Astrocyte of the cerebellum (primary cell): ENCODE measurements around the gene CACNA2D1.

Experiments used
- DNase-seq: peaks from one replicate; pipeline ENCODE4 v3.0.0-alpha.2; 2011; ENCODE audit warnings: low read depth
- H3K4me3 ChIP-seq: 2 replicates; pipeline ENCODE4 v1.5.1; 2011; ENCODE audit warnings: mild to moderate bottlenecking, low read depth, low read length, moderate library complexity
- in situ Hi-C: cut with HindIII; loops from 2 replicates; pipeline ENCODE4 v1.10.0; 2017; ENCODE audit warnings: low sequenced_read_pairs
- TF ChIP-seq, protein P1 (sequence below): IDR thresholded peaks from 2 replicates; pipeline ENCODE4 v1.5.1; 2012; ENCODE audit warnings: low read length, low read depth, moderate library complexity, mild to moderate bottlenecking; ENCODE audit errors: missing control alignments

Gene CACNA2D1

DNA sequence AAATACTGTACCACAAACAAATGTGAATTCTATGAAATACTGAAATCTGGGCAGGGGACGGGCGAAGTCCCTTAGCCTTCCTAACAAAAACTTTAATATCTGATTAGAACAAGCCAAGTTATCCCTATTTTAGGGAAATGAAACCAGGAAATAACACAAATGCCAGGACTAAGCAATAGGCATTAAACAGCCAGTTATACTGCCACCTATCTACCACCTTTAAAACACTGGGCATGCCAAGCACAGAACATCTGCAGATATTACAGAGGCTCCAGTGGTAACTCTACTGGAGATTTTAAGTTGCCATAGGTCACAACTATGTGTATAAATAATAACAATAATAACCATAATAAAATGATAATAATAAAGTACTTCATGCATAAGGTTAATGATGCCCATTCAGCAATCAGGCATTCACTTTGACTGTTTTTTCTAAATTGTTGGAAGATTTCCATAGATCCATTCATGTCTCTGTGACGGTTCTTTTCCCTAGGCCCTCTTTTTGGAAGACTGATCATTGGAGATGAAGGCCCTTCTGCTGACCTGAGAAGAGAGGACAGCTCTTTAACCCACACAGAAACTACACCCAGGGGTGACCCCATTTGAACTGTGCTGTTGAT lies 195.7 kb downstream of the CACNA2D1 start:
- DNase-seq = no peak
- no peak overlapping the region for H3K4me3 ChIP-seq
- in situ Hi-C loops = no loop called here
- TF ChIP-seq, protein P1, sequence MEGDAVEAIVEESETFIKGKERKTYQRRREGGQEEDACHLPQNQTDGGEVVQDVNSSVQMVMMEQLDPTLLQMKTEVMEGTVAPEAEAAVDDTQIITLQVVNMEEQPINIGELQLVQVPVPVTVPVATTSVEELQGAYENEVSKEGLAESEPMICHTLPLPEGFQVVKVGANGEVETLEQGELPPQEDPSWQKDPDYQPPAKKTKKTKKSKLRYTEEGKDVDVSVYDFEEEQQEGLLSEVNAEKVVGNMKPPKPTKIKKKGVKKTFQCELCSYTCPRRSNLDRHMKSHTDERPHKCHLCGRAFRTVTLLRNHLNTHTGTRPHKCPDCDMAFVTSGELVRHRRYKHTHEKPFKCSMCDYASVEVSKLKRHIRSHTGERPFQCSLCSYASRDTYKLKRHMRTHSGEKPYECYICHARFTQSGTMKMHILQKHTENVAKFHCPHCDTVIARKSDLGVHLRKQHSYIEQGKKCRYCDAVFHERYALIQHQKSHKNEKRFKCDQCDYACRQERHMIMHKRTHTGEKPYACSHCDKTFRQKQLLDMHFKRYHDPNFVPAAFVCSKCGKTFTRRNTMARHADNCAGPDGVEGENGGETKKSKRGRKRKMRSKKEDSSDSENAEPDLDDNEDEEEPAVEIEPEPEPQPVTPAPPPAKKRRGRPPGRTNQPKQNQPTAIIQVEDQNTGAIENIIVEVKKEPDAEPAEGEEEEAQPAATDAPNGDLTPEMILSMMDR = peak; percentile 58

GRCh38 chr7:82244947-82245517 lies 198.5 kb downstream of the CACNA2D1 start:
- TF ChIP-seq, protein P1 = no peak
- in situ Hi-C loops = no loop called here
- H3K4me3 ChIP-seq = no peak overlapping the region
- no peak for DNase-seq

DNA sequence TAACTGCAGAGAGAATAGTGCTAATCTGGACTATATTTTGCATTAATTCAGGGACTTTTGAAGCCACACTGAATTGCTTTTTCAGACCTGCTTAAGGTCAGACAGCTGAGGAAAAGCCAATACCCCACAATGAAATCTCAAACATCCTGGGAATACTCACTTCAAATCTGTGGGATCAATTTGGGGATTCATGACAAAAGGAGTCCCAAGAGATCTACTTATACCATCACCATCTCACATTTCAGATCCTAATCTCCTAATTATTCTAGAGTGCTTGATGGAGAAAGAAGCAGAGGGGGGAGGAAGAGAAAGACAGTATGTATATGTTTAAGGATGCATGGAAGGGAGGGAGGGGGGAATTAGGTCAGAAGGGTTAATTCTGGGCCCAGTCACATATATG lies 202.2 kb downstream of the CACNA2D1 start:
- DNase-seq = no peak
- in situ Hi-C loops = no loop called here

DNA sequence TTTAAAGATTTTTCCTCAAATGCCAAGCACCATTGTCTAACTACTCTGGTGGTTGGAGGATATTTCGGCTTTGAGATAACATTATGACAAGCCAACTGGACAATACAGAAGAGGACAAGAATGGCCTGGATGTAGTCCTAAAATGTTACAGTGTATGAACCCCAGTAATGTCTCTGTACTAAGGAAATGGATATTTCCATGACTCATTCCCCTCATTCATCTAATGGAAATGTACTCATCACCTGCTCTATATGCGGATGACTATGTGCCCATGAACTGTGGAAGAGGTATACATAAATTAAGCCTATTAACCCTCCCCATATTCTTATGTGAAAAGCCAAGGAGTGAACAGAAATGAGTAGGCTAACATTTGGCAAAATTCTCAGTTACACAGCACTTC lies 207.9 kb downstream of the CACNA2D1 start:
- in situ Hi-C loops = no loop called here
- H3K4me3 ChIP-seq = no peak overlapping the region
- TF ChIP-seq, protein P1 = no peak
- no peak for DNase-seq

More for the DNA sequence above, 202.2 kb downstream of the CACNA2D1 start:
- TF ChIP-seq, protein P1 = no peak
- no peak overlapping the region for H3K4me3 ChIP-seq

DNA sequence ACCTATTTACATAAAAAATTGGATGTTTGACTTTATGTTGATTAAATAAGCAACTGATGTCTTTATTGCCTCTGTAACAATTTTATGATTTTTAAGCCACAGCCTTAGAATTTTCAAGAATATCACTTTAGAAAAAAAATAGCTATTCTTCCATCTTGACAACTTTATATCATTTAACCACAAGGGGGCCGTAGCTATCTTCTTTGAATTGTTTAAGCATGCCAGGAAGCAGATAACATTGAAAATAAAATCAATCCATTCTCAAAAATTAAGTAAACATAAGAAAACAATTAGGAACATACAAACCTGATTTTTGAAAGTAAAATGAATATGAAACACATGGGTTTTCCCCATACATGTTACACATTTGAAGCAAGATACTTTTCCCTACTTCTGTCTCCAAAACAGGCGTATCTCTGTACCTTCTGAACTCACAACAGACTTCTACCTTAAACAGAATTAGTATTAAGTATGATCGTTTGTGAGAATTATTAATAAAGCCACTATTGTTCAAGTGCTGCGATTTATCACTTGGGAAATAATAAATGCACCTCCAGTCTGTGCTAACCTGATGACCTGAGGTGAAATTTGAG lies 209.0 kb downstream of the CACNA2D1 start:
- in situ Hi-C loops = no loop called here
- H3K4me3 ChIP-seq = no peak overlapping the region
- DNase-seq = peak; percentile 37
- TF ChIP-seq, protein P1 = peak; percentile 25

- in situ Hi-C loops = no loop called here
- DNase-seq = no peak
- no peak overlapping the region for H3K4me3 ChIP-seq
- TF ChIP-seq, protein P1 = no peak
Observed at GRCh38 chr7:82230811-82231581, 212.6 kb downstream of the CACNA2D1 start.
